ENCODE measurements around the gene ADD2. TPM values are rescaled to one million over a fixed set of nuclear protein-coding genes. Genes with fewer than 3 reads are reported as not detected.

ADD2 gene
- total RNA-seq, 1 experiment from 2014 or later = 3.5 TPM

GRCh38 chr2:70668911-70669310 is 99.1 kb downstream of the ADD2 start:
- ChIA-PET CTCF (interaction anchor here (0.7 kb wide), 1 partner anchor 598 kb away, joined by 3 read pairs; no protein-coding TSS in a partner anchor), POLR2A (ENCODE audit: unreplicated experiment) (no interaction called here)
- no peak overlapping the region for H3K4me2 ChIP-seq
- no peak overlapping the region for H2AFZ ChIP-seq
- H3K4me3 ChIP-seq = no peak overlapping the region
- intact Hi-C loops (cut with micrococcal nuclease; ENCODE audit: unreplicated experiment) = no loop called here
- peaks cover 41% of the 10 kb centered on the region; the same call in 1 of the 2 replicates for H3K27me3 ChIP-seq (ENCODE audit: insufficient read depth, low read depth)
- DNase-seq = no peak
- H3K79me2 ChIP-seq (ENCODE audit: low read depth) = no peaks in the 10 kb centered on the region
- TF ChIP-seq CTCF (conservative IDR thresholded peaks at IDR 0.05) (no peak), EZH2 (IDR thresholded peaks at IDR 0.05; ENCODE audit: low read depth) (no peak)
- no peaks in the 10 kb centered on the region for H3F3A ChIP-seq (ENCODE audit: insufficient read depth, low read depth)
- H3K9me3 ChIP-seq (ENCODE audit: insufficient read depth, low read depth) = no peaks in the 10 kb centered on the region
- no TSS peak for BruUV-seq (replicated peaks)
- H3K36me3 ChIP-seq (ENCODE audit: low read depth) = no peaks in the 10 kb centered on the region
- no peaks in the 10 kb centered on the region for H3K4me1 ChIP-seq (replicated peaks; ENCODE audit: insufficient read depth)
- no peaks in the 10 kb centered on the region for H3K9me2 ChIP-seq (ENCODE audit: insufficient read depth)
- no peaks in the 10 kb centered on the region for H4K20me1 ChIP-seq (ENCODE audit: insufficient read depth)
- H3K27ac ChIP-seq = no peak overlapping the region

- H3K4me2 ChIP-seq = no peak overlapping the region
- peaks cover 36% of the 10 kb centered on the region; the same call in 1 of the 2 replicates for H3K27me3 ChIP-seq (ENCODE audit: insufficient read depth, low read depth)
- intact Hi-C loops (cut with micrococcal nuclease; ENCODE audit: unreplicated experiment) = no loop called here
- H3K36me3 ChIP-seq (ENCODE audit: low read depth) = no peaks in the 10 kb centered on the region
- H4K20me1 ChIP-seq (ENCODE audit: insufficient read depth) = no peaks in the 10 kb centered on the region
- no peaks in the 10 kb centered on the region for H3K79me2 ChIP-seq (ENCODE audit: low read depth)
- H3K4me3 ChIP-seq = no peak overlapping the region
- no peak overlapping the region for H3K27ac ChIP-seq
- DNase-seq = no peak
- no peaks in the 10 kb centered on the region for H3F3A ChIP-seq (ENCODE audit: insufficient read depth, low read depth)
- CTCF ChIA-PET = no interaction called here
- TF ChIP-seq CTCF (conservative IDR thresholded peaks at IDR 0.05) (no peak), EZH2 (IDR thresholded peaks at IDR 0.05; ENCODE audit: low read depth) (no peak)
- no TSS peak for BruUV-seq (replicated peaks)
- POLR2A ChIA-PET (ENCODE audit: unreplicated experiment) = no interaction called here
- no peaks in the 10 kb centered on the region for H3K9me2 ChIP-seq (ENCODE audit: insufficient read depth)
- H2AFZ ChIP-seq = no peak overlapping the region
- H3K9me3 ChIP-seq (ENCODE audit: insufficient read depth, low read depth) = no peaks in the 10 kb centered on the region
- no peaks in the 10 kb centered on the region for H3K4me1 ChIP-seq (replicated peaks; ENCODE audit: insufficient read depth)
Measured at GRCh38 chr2:70668432-70668831, 99.6 kb downstream of the ADD2 start.

- no peaks in the 10 kb centered on the region for H3K4me1 ChIP-seq (replicated peaks; ENCODE audit: insufficient read depth)
- TF ChIP-seq EZH2 (IDR thresholded peaks at IDR 0.05; ENCODE audit: low read depth) (no peak), CTCF (conservative IDR thresholded peaks at IDR 0.05) (no peak)
Measured at GRCh38 chr2:70664525-70664924, 103.5 kb downstream of the ADD2 start.

More at GRCh38 chr2:70664525-70664924, 103.5 kb downstream of the ADD2 start:
- Histone ChIP-seq H3K27ac (no peak overlapping the region), H2AFZ (no peak overlapping the region), H3K36me3 (ENCODE audit: low read depth) (no peaks in the 10 kb centered on the region), H3K9me2 (ENCODE audit: insufficient read depth) (no peaks in the 10 kb centered on the region), H4K20me1 (ENCODE audit: insufficient read depth) (no peaks in the 10 kb centered on the region), H3K9me3 (ENCODE audit: insufficient read depth, low read depth) (no peaks in the 10 kb centered on the region), H3K4me2 (no peak overlapping the region), H3K27me3 (ENCODE audit: insufficient read depth, low read depth) (peaks cover 53% of the 10 kb centered on the region), H3K79me2 (ENCODE audit: low read depth) (no peaks in the 10 kb centered on the region), H3F3A (ENCODE audit: insufficient read depth, low read depth) (no peaks in the 10 kb centered on the region), H3K4me3 (no peak overlapping the region)
- intact Hi-C loops (cut with micrococcal nuclease; ENCODE audit: unreplicated experiment) = no loop called here
- ChIA-PET POLR2A (ENCODE audit: unreplicated experiment) (no interaction called here), CTCF (no interaction called here)
- no TSS peak for BruUV-seq (replicated peaks)
- no peak for DNase-seq

Data from PC-9 (cell line).